Measurements from ENCODE around the gene SNX15. TPM values are rescaled to one million over a fixed set of nuclear protein-coding genes. Genes with fewer than 3 reads are reported as not detected.

The SNX15 gene
- total RNA-seq, 2 donors from 2014 or later = 23.4 to 25.2 TPM

DNA sequence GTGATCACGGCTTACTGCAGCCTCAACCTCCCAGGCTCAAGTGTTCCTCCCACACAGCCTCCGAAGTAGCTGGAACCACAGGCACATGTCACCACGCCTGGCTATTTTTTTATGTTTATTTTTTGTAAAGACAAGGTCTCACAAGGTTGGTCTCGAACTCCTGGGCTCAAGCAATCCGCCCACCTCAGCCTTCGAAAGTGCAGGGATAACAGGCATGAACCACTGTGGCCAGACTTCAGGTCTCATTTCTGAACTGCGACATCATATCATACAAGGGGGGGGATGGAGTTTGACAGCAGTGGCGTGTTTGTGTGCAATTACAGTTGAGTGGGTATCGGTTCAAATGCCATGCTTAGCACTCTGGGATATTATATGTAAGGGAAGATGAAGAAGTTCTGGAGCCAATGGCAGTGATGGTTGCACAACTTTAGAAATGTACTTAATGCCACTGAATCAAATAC lies 24.2 kb downstream of the SNX15 start:
- DNase-seq (ENCODE audit: low spot score) = no peak
- no peaks in the 10 kb centered on the region for H3K4me1 ChIP-seq (replicated peaks)
- TF ChIP-seq, protein P1, sequence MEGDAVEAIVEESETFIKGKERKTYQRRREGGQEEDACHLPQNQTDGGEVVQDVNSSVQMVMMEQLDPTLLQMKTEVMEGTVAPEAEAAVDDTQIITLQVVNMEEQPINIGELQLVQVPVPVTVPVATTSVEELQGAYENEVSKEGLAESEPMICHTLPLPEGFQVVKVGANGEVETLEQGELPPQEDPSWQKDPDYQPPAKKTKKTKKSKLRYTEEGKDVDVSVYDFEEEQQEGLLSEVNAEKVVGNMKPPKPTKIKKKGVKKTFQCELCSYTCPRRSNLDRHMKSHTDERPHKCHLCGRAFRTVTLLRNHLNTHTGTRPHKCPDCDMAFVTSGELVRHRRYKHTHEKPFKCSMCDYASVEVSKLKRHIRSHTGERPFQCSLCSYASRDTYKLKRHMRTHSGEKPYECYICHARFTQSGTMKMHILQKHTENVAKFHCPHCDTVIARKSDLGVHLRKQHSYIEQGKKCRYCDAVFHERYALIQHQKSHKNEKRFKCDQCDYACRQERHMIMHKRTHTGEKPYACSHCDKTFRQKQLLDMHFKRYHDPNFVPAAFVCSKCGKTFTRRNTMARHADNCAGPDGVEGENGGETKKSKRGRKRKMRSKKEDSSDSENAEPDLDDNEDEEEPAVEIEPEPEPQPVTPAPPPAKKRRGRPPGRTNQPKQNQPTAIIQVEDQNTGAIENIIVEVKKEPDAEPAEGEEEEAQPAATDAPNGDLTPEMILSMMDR (IDR thresholded peaks at IDR 0.05) = no peak
- TF ChIP-seq POLR2AphosphoS5 (IDR thresholded peaks at IDR 0.05) (no peak), POLR2A (IDR thresholded peaks at IDR 0.05) (no peak)
- H3K9me3 ChIP-seq = no peaks in the 10 kb centered on the region
- intact Hi-C loops (cut with DNase I) = no loop called here
- 84% methylated on average over 9 of the region's 9 CpGs for WGBS
- H3K27ac ChIP-seq = no peak overlapping the region
- no peak overlapping the region for H3K4me3 ChIP-seq
- no peaks in the 10 kb centered on the region for H3K36me3 ChIP-seq
- H3K27me3 ChIP-seq (replicated peaks; ENCODE audit: insufficient read depth) = no peaks in the 10 kb centered on the region

DNA sequence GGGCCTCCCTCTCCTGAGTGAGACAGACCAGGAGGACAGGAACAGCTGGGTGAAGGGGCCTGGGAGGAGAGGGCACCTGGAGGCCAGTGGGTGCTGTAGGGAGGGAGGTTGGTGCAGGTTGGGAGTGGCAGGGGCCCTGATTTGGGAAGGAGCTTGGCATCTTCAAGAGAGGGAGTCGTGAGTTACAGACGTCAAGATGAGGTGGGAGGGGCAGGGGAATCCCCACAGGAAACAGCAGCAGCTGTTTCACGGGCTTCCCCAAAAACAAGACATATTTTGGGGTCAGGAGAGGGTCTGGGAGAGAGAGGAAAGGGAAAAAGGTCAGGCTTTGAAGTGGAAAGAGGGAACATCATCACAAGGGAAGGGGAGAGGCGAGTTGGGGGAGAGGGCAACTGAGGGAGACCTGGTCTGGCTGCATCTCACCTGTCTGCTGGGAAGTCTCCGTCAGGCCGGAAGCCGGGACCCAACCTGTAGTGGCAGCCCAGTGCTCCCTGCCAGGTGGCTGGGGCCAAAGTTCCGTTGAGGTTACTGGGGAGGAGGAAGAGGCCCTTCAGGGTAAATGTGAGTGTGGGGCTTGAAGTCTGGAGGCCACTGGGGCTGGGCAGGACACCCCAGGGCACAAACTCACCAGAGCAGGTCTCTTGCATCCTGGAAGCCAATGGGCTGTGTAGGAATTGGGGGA lies 26.7 kb downstream of the SNX15 start:
- no peaks in the 10 kb centered on the region for H3K4me1 ChIP-seq (replicated peaks)
- intact Hi-C loops (cut with DNase I) = no loop called here
- no peak for DNase-seq (ENCODE audit: low spot score)
- no peak overlapping the region for H3K4me3 ChIP-seq
- H3K27me3 ChIP-seq (replicated peaks; ENCODE audit: insufficient read depth) = no peaks in the 10 kb centered on the region
- H3K27ac ChIP-seq = no peak overlapping the region
- no peaks in the 10 kb centered on the region for H3K36me3 ChIP-seq
- TF ChIP-seq POLR2AphosphoS5 (IDR thresholded peaks at IDR 0.05) (no peak), POLR2A (IDR thresholded peaks at IDR 0.05) (no peak)
- TF ChIP-seq, protein P1 (IDR thresholded peaks at IDR 0.05) = no peak
- H3K9me3 ChIP-seq = no peaks in the 10 kb centered on the region
- WGBS = 53% methylated on average over 8 of the region's 8 CpGs

DNA sequence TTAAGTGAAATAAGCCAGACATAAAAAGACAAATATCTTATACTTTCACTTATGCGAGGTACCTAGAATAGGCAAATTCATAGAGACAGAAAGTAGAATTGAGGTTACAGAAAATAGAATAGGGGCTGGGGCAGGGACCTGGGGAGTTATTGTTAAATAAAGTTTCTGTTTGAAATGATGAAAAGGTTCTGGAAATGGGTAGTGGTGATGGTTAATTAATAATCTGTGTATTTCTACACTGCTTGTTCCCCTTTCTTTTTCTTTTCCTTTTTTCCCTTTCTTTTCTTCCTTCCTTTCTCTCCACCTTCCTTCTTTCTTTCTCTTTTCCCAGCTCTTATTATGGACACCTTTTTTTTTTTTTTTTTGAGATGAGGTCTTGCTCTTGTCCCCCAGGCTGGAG lies 28.3 kb downstream of the SNX15 start:
- 88% methylated on average over 1 of the region's 1 CpG for WGBS

DNA sequence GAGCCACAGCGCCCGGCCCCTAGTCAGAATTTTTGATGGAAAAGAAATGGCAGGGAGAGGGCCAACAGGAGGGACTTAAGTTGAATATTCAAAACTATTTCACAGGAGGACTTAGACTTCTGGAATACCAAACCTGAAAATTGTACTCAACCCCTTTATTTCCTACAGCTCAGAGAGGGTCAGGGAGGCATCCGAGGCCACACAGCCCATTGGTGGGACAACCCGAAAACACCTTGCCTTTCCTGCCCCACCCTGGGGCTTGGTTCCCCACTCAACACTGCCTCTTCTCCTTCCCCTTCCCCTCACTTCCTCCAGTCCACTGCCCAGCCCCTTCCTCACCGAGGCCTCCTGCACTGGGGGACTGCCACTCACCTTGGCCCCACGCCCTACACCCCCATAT lies 29.8 kb downstream of the SNX15 start:
- Histone ChIP-seq H3K4me1 (replicated peaks) (no peaks in the 10 kb centered on the region), H3K27ac (no peak overlapping the region), H3K9me3 (no peaks in the 10 kb centered on the region), H3K27me3 (replicated peaks; ENCODE audit: insufficient read depth) (no peaks in the 10 kb centered on the region), H3K4me3 (no peak overlapping the region), H3K36me3 (no peaks in the 10 kb centered on the region)
- no peak for DNase-seq (ENCODE audit: low spot score)
- intact Hi-C loops (cut with DNase I) = no loop called here
- WGBS = 93% methylated on average over 6 of the region's 6 CpGs
- TF ChIP-seq, protein P1 (IDR thresholded peaks at IDR 0.05) = no peak
- TF ChIP-seq POLR2A (IDR thresholded peaks at IDR 0.05) (no peak), POLR2AphosphoS5 (IDR thresholded peaks at IDR 0.05) (no peak)

More for the DNA sequence above, 28.3 kb downstream of the SNX15 start:
- no peaks in the 10 kb centered on the region for H3K9me3 ChIP-seq
- no peaks in the 10 kb centered on the region for H3K4me1 ChIP-seq (replicated peaks)
- TF ChIP-seq POLR2AphosphoS5 (IDR thresholded peaks at IDR 0.05) = no peak
- TF ChIP-seq POLR2A (IDR thresholded peaks at IDR 0.05) = no peak
- TF ChIP-seq, protein P1 (IDR thresholded peaks at IDR 0.05) = no peak
- intact Hi-C loops (cut with DNase I) = no loop called here
- DNase-seq (ENCODE audit: low spot score) = no peak
- no peak overlapping the region for H3K4me3 ChIP-seq
- H3K27ac ChIP-seq = no peak overlapping the region
- no peaks in the 10 kb centered on the region for H3K27me3 ChIP-seq (replicated peaks; ENCODE audit: insufficient read depth)
- no peaks in the 10 kb centered on the region for H3K36me3 ChIP-seq

- no peak for DNase-seq (ENCODE audit: low spot score)
- intact Hi-C loops (cut with DNase I) = no loop called here
- 92% methylated on average over 7 of the region's 7 CpGs for WGBS
- no peaks in the 10 kb centered on the region for H3K36me3 ChIP-seq
- no peak overlapping the region for H3K4me3 ChIP-seq
- H3K4me1 ChIP-seq (replicated peaks) = no peaks in the 10 kb centered on the region
- no peaks in the 10 kb centered on the region for H3K9me3 ChIP-seq
- H3K27ac ChIP-seq = no peak overlapping the region
- no peaks in the 10 kb centered on the region for H3K27me3 ChIP-seq (replicated peaks; ENCODE audit: insufficient read depth)
- no peak for TF ChIP-seq POLR2AphosphoS5 (IDR thresholded peaks at IDR 0.05)
- TF ChIP-seq POLR2A (IDR thresholded peaks at IDR 0.05) = no peak
- TF ChIP-seq, protein P1 (IDR thresholded peaks at IDR 0.05) = no peak
Measured at GRCh38 chr11:65057526-65057925, 30.3 kb downstream of the SNX15 start.

All from prostate gland (tissue), 2 donors.